C4-2B (cell line): ENCODE data around the gene MYCT1.

Experiments
- ZFX ChIP-seq: fragments of 450-650 bp; IDR thresholded peaks from 2 replicates; pipeline ENCODE4 v1.6.1; 2017
- TF ChIP-seq, protein P1 (sequence below): fragments of 450-650 bp; conservative IDR thresholded peaks from 2 replicates; pipeline ENCODE4 v1.5.1; 2017; ENCODE audit warnings: mild to moderate bottlenecking

GRCh38 chr6:152648105-152648504, 49.6 kb upstream of the MYCT1 start:
- TF ChIP-seq, protein P1, sequence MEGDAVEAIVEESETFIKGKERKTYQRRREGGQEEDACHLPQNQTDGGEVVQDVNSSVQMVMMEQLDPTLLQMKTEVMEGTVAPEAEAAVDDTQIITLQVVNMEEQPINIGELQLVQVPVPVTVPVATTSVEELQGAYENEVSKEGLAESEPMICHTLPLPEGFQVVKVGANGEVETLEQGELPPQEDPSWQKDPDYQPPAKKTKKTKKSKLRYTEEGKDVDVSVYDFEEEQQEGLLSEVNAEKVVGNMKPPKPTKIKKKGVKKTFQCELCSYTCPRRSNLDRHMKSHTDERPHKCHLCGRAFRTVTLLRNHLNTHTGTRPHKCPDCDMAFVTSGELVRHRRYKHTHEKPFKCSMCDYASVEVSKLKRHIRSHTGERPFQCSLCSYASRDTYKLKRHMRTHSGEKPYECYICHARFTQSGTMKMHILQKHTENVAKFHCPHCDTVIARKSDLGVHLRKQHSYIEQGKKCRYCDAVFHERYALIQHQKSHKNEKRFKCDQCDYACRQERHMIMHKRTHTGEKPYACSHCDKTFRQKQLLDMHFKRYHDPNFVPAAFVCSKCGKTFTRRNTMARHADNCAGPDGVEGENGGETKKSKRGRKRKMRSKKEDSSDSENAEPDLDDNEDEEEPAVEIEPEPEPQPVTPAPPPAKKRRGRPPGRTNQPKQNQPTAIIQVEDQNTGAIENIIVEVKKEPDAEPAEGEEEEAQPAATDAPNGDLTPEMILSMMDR: no peak
- no peak for TF ChIP-seq ZFX
